ENCODE data around the gene TAS2R1.

TAS2R1 gene, protein sequence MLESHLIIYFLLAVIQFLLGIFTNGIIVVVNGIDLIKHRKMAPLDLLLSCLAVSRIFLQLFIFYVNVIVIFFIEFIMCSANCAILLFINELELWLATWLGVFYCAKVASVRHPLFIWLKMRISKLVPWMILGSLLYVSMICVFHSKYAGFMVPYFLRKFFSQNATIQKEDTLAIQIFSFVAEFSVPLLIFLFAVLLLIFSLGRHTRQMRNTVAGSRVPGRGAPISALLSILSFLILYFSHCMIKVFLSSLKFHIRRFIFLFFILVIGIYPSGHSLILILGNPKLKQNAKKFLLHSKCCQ

DNA sequence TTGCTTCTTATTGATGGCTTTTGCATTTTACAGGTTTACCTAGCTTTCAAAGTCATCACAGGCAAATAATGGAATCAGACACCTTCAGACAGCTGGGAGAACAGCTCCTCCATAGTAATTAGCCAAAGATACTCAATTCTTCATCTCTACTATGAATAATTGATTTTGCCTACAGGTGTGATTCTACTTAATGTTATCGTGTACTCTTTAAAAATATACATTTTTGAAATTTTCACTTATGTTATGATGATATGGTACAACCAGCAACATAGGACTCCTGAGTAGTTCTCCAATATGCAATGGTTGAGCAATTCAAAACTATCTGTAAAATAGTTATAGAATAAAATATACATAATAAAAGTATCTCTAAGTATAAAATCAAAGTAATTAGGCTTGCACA is at the start of gene TAS2R1:
TSS of gene TAS2R1 (minus strand) at position 101 of the 400 bp plus-strand sequence. CDS start 319 bp downstream, outside the sequence.
- no peak for DNase-seq (ENCODE audit: low read depth)

DNA sequence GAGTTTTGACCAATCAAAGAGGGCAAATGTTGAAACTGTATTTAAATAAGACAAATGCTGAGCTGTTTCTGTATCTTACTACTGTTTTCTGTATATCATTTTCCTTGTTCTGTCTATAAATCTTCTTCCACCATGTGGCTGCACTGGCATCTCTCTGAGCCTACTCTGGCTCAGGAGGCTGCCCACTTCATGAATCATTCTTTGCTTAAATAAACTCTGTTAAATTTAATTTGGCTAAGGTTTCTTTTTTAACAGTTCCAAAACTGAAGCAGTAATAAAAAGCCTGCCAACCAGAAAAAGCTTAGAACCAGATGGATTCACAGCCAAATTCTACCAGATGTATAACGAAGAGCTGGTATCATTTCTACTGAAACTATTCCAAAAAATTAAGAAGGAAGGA is 40.2 kb upstream of the TAS2R1 start:
- DNase-seq (ENCODE audit: low read depth), result no peak

DNA sequence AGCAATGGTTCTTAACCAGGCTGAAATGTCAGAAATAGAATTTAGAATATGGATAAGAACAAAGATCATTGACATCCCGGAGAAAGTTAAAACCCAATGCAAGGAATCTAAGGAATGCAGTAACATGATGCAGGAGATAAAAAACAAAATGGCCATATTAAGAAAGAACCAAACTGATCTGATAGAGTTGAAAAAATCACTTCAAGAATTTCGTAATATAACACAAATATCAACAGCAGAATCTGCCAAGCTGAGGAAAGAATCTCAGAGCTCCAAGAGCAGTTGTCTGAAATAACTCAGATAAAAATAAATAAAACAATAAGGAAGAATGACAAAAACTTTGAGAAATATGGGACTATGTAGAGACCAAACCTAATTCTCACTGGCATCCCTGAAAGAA is 37.8 kb upstream of the TAS2R1 start:
- DNase-seq (ENCODE audit: low read depth), result peak; percentile 10

DNA sequence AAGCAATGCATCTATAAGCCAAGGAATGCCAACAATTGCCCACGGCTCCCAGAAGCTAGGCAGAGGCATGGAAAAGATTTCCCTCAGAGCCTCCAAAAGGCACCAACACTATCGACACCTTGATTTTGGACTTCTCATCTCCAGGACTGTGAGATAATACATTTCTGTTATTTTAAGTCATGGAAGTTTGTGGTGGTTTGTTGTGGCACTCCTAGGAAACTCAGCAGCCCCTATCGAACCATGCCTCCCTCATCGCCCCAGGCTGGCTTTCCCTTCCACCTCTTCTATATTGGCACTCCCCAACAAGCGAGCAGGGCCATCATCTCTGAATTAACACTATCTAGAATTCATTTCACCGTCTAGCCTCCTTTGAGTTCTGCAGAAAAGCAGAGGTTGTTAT is 33.7 kb upstream of the TAS2R1 start:
- DNase-seq (ENCODE audit: low read depth), result no peak

DNA sequence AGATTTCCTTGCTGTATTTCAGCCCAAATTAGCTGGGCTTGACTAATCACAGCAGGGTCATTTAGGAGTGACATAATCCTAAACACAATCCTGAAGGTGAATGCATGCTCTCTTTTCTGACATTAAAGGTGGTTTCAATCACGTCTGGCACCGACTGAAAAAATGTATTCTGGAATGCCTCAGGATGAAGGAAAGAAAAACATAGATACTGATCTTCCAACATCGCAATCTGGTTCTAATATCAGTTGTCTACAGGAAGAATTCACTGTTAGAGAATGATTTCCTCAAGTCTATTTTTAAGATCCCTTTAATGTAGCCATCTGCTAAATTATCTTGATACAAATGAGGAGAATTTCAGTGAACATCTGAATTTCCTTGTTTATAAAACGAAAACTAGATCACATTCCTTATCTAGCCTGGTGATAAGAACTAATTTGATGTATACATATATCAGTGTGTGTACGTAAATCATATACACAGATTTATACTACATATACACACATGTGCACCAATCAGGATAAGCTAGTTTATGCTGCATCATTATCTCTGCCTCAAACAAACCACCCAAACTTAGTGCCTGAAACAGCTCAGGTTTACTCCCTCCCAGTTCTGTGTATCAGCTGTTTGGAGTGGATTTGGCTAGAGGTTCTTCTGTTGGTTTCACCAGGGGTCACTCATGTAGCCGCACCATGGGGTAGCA is 31.3 kb upstream of the TAS2R1 start:
- DNase-seq (ENCODE audit: low read depth), result no peak

DNA sequence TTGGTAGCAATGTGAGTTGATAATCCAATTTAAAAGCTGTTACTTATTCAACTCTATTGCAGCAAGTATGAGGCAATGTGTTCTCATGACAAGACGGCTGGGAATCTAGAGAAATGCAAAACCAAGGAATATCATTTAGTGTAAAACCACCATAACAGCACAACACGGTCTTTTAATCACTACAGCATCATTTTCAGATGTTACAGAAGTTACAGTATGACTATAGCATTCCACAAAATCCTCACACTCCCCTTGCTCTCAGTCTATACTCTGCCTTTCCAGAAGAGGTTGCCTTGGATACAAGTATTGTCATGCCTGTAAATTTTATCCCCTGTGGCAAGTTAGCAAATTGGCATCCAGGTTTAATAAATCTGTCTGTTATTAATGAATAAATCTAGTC is 28.6 kb upstream of the TAS2R1 start:
- DNase-seq (ENCODE audit: low read depth), result peak; percentile 86

DNA sequence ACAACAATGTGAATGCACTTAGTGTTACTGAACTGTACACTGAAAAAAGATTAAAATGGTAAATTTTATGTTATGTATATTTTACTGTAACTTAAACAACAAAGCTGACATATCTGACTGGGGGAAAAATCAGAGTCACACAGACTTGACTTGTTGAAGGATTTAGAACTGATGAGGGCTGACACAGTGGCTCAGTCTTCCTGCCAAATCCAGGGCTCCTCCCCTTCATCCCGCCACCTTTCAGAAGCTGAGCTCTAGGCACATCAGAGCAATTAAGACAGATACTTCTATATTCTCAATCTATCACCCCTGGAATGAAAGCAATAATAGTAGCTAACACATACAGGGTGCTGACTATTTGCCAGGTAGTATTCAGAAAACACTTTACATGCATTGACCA is 27.7 kb upstream of the TAS2R1 start:
- DNase-seq (ENCODE audit: low read depth), result no peak

DNA sequence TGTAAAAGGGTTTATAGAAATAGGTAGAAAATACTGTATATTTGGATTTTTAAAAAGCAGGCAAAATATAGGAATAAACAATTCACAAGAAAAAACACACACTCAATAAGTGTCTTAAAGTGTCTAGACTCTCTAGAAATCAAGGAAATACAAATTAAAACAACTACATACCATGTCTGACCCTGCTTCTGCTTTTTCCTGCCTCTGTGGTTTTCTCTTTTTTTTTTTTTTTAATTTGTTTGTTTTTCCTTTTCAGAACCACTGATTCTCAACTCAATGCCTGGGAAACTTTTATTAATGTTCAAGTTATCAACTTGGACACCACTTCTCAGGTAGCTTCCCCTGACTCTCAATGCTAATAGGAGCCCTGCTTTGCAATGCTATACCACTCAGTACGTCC is 25.5 kb upstream of the TAS2R1 start:
- DNase-seq (ENCODE audit: low read depth), result no peak

DNA sequence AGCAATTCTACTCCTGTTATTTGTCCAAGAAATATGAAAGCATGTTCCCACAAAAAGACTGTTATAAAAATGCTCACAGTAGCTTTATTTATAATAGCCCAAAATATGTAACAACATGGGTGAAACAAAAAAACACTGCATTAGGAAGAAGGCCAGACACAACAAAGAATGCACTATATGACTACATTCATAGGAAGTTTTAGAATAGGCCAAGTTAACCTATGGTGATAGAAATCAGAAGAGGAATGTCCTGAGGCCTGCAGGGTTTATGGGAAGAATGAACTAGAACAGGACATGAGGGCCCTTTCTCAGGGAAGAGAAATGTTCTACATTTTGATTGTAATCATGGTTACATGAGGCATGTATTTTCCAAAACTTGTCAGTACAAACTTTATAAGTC is 24.7 kb upstream of the TAS2R1 start:
- DNase-seq (ENCODE audit: low read depth), result peak; percentile 48

DNA sequence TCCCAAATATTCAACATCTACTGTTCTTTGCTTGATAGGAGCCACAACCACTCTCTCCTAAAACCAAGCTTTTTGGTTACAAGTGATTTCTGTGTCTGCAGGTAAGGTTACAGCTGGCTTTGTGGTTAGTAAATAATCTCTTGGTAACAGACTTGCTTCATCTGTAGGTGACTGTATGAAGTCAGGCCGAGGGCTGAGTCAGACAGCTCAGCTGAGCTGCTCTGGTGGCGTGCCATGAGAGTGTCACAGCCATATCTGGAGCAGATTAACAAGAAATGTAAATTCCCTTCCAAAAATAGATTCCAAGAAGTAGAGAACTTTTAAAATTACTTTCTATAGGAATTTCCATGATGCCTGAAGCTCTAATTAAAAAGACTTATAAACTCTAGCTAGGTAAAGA is 23.7 kb upstream of the TAS2R1 start:
- DNase-seq (ENCODE audit: low read depth), result peak; percentile 84

DNA sequence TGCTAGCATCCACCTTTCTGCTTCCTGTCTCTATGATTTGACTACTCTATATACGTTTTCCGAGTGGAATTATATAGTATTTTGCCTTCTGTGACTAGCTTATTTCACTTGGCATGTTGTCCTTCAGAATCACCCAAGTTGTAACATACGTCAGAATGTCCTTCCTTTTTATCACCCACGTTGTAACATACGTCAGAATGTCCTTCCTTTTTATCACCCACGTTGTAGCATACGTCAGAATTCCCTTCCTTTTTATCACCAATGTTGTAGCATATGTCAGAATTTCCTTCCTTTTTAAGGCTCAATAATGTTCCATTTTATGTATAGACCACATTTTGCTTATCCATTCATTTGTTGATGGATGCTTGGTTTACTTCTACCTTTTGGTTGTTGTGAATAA is 22.9 kb upstream of the TAS2R1 start:
- DNase-seq (ENCODE audit: low read depth), result no peak

DNA sequence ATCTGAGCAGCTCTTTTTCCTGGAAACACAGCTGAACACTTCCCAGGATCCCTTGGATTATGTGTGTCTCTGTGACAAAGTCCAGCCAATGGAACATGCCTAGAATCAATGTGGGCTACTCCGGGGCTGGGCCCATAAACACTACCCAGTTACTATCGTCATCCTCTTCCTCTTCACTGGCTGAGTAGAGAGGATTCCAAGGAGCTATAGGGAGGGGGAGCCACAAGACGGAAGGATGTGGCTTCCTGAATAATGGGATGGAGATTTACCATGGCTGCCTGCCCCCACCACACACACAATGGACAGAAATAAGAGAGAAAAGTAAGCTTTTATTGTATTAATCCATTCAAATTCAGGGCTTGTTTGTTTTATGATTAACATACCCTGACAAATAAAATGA is 22.1 kb upstream of the TAS2R1 start:
- no peak for DNase-seq (ENCODE audit: low read depth)

DNA sequence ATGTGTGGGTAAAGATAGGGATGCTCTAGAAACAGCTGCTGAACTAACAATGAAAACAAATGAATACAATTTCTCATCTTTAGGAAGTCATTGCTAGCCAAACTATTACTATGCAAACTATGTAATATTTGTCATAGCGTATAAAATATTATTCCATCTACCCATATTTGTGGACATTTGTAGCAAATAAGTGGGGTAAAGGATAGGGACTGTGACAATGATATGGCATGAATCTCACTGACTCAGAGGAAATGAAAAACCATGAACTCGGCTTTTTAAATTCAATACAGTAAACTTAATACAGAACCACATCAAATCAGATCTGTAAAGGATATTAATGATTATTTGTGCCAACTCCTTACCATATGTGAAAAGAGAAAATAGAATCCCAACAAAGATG is 16.7 kb upstream of the TAS2R1 start:
- no peak for DNase-seq (ENCODE audit: low read depth)

DNA sequence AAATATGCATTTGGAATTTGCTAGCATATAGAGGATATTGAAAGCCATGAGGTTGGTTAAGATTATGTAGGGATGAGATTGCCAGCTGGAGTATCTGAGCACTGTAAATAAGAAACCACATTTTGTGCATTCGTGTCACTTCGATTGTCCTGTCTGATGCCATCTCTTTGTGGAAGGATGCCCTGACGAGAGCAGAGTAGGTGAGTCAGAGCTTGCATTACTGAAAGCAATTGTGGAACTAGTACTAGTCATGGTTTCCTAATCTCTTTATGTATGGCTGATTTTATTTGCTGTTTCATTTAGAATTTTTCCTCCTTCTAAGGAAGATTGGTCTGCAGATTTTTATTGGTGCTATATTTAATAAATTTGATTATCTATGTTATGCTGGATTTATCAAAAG is 14.5 kb upstream of the TAS2R1 start:
- peak; percentile 17 for DNase-seq (ENCODE audit: low read depth)

DNA sequence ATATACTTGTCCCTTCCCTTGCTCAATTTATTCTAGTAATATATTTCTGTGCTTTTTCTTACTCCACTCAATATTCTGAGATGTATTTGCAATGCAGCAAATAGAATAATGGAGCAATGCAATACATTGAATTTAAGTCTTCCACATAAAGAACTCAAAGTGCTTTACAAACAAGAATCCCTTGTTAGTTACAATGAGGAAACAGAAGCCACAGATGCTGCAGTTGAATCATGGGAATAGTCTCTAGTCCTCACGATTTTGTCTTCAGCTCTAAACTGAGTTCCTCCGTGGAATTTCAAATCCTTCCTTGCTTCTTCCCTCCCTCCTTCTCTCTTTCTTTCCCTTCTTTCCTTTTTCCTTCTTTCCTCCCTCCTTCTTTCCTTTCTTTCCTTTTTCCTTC is 12.5 kb upstream of the TAS2R1 start:
- no peak for DNase-seq (ENCODE audit: low read depth)

DNA sequence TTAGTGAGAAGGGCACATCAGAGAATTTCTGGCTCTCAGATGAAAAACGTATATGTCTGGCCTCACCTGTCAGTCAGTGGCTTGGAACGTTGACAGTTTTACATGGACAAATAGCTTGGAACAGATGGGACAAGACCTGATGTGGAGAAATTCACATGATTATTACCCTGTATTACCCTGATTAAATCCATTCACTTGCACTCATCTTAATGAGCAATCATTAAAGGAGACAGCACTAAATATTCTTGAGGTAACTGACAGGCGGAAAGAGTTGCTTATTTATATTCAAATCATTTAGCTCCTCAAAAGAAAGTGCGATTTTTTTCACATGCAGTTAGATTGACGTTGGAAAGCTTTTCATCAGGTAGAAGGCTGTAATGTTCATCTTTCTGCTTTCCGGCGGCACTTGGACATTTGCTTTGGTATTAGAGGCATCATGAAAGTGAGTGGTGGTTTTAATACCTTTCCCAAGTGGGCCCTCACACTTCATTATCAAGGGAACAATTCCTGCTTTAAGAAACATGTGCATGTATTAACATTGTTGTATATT is 11.7 kb upstream of the TAS2R1 start:
- DNase-seq (ENCODE audit: low read depth), result no peak

DNA sequence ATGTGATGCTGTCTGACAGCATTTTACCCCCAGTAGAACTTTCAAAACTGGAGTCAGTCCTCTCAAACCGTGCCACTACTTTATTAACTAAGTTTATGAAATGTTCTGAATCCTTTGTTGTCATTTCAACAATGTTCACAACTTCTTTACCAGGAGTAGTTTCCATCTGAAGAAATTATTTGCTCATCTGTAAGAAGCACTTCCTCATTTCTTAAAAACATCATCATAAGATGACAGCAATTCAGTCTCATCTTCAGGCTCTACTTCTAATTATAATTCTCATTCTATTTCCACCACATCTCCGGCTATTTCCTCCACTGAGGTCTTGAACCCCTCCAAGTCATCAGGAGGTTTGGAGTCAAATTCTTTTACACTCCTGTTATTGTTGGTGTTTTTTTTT is 2.3 kb upstream of the TAS2R1 start:
- DNase-seq (ENCODE audit: low read depth), result no peak

DNA sequence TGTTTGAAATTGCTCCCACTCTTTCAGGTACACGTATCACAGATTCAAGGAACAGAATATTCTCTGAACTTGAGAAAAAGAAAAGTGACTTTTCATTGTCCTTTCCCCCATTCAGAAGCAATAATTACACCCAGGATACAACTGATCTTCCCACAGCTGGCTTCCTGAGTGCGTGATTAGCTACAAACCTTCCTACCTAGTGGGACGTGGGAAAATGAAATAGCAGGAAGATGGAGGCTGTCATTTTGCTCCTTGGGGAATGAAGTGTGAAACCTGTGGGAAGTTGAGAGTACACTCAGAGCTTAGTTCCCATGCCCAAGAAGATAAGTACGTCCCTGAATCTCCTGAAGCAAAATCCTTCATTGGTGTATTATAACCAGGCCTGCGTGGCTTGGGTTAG is 2.6 kb downstream of the TAS2R1 start:
- DNase-seq (ENCODE audit: low read depth), result no peak

DNA sequence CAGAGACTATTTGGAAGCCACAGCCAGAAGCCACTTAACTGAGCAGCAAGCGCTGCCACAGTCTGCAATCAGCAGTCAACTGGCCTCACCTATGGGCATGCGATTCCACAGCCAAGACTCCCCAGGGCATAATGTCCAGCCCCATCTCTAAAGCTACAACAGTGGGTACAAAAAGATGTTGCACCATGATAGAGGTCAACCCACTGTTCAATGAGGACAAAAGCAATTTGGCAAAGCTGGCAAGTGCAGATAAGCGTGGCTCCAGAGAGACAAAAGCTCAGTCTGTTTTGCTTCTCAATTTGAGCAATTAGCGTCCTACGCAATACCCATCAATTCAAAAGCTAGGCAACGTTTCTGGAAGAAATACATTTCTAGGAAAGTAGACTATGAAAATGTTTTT is 3.2 kb downstream of the TAS2R1 start:
- no peak for DNase-seq (ENCODE audit: low read depth)

DNA sequence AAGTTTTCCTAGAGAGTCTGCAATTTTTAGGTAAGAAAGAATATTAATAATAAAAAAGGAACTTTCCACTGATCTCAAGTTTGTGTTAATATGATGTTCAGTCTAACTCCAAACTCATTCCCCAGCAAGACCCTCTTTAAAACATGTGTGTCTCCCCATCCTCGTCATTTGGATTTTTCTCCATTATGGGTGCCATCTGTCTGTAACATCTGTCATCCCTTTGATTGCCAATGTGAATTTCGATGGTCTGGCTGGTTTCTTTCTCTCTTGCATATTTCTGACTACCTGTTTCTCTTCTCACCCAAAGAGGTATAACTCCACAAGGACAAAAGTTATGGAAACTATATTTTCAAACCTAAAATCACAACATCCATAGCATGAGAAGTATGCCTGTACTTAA is 4.4 kb downstream of the TAS2R1 start:
- no peak for DNase-seq (ENCODE audit: low read depth)

DNA sequence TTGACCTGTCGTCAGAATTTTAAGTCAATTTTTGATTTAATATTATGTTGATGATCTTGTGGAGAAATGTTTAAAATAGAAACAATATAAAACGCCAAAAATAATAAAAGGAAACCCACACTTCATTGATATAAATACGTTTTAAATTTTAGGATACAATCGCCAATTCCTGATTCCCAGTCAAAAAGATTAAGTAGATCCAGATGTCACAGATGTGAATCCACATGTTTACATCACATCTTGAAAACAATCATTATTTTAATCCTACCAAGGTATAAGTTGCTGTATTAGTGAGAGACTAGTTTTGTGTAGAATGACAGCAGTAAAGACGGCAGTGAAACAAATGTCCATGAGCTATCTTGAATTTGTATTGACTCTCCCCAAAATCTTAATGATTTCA is 4.9 kb downstream of the TAS2R1 start:
- no peak for DNase-seq (ENCODE audit: low read depth)

DNA sequence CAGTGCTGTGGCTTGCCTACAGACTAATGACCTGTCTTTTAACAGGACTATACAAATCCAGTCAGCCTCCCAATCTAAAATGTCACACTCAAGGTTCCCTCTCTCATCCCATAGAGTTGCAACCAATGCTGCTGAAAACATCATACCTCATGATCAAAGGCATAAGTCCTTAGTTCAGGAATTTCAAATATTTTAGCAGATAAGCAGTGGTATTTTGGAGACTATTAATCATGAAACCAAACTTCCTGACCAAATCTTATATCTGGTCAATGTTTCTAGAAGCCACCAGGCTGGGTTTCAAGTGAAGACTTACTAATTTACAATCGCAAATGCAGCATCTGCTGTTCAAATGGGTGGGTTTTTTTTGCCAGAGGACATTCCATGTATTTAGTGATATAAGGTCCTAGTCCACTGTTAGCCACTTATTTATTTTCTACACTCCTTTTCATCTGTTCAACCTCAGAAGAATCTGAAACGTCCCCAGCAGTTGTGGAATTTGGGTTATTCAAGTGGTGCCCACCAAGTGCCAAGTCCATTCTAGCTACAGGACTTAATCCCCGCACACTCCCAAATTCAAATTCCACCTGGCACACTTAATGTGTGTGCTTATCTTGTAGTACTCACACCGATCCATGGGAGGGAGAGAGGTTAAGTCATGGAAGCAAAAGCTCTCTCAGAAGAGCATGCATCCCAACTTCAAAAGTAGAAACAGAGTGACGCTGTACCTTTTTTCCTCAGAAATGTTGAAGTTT is 5.8 kb downstream of the TAS2R1 start:
- peak; percentile 33 for DNase-seq (ENCODE audit: low read depth)

DNA sequence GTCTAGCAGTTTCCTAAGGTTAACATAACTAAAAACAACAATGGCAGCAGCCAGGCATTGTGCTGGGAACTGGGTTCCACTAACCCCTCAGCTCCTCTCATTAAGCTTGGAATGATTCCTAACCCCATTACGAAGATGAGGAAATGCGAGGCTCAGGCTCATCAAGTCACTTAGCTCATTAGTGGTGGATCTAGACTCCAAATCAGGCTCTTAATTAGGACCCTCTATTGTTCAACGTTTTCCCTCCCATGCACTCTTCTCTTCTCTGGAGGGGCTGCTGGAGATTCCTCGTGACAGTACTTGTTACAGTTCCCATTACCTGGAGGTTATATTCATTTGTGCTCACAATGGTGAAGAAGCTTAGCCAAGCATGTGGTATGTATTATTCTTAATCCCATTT is 6.5 kb downstream of the TAS2R1 start:
- DNase-seq (ENCODE audit: low read depth), result no peak

Measured in amniotic epithelial cell (primary cell).